ENCODE data around the gene PTPN5. TPM values are rescaled to one million over a fixed set of nuclear protein-coding genes. Genes with fewer than 3 reads are reported as not detected.

Gene PTPN5
- total and polyA plus RNA-seq, 7 donors = 0.22 to 1.4 (median 0.61) TPM

DNA sequence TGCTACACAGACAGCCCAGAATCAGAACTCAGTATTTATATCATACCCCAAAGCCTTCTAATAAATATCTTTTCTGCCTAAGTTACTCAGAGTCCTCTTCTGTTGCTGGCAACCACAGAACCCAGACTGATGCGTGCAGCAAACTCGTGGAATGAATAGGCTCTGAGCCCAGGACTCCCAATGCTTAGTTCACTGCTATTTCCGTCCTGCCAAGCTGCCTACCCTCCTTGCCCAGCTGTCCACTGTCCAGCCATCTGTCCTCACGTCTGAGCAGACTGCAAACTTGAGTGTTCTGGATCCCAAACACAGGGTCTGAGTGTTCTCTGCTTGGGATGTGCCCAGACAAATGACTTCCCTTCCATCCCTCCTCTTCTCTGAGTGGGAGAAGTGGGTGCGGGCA is 19.4 kb downstream of the PTPN5 start:
- H3K4me1 ChIP-seq = peaks cover 3% of the 10 kb centered on the region
- intact Hi-C loops (cut with DNase I) = no loop called here
- no peaks in the 10 kb centered on the region for H3K36me3 ChIP-seq (ENCODE audit: insufficient read depth in 1 of 2, low read depth in 1 of 2)
- WGBS, 3 donors = 32 to 40% (median 38%) methylated on average over 5 of the region's 5 CpGs
- H3K27me3 ChIP-seq (ENCODE audit: insufficient read depth in 3 of 3, low read length in 2 of 3) = peaks cover 0 to 8% (median 0%) of the 10 kb centered on the region in 3 donors
- H3K27ac ChIP-seq = no peak overlapping the region
- ATAC-seq (no peak), DNase-seq (no peak)
- no peak overlapping the region for H3K4me3 ChIP-seq
- TF ChIP-seq, protein P1, sequence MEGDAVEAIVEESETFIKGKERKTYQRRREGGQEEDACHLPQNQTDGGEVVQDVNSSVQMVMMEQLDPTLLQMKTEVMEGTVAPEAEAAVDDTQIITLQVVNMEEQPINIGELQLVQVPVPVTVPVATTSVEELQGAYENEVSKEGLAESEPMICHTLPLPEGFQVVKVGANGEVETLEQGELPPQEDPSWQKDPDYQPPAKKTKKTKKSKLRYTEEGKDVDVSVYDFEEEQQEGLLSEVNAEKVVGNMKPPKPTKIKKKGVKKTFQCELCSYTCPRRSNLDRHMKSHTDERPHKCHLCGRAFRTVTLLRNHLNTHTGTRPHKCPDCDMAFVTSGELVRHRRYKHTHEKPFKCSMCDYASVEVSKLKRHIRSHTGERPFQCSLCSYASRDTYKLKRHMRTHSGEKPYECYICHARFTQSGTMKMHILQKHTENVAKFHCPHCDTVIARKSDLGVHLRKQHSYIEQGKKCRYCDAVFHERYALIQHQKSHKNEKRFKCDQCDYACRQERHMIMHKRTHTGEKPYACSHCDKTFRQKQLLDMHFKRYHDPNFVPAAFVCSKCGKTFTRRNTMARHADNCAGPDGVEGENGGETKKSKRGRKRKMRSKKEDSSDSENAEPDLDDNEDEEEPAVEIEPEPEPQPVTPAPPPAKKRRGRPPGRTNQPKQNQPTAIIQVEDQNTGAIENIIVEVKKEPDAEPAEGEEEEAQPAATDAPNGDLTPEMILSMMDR (IDR thresholded peaks at IDR 0.05) = no peak
- no peaks in the 10 kb centered on the region for H3K9me3 ChIP-seq

DNA sequence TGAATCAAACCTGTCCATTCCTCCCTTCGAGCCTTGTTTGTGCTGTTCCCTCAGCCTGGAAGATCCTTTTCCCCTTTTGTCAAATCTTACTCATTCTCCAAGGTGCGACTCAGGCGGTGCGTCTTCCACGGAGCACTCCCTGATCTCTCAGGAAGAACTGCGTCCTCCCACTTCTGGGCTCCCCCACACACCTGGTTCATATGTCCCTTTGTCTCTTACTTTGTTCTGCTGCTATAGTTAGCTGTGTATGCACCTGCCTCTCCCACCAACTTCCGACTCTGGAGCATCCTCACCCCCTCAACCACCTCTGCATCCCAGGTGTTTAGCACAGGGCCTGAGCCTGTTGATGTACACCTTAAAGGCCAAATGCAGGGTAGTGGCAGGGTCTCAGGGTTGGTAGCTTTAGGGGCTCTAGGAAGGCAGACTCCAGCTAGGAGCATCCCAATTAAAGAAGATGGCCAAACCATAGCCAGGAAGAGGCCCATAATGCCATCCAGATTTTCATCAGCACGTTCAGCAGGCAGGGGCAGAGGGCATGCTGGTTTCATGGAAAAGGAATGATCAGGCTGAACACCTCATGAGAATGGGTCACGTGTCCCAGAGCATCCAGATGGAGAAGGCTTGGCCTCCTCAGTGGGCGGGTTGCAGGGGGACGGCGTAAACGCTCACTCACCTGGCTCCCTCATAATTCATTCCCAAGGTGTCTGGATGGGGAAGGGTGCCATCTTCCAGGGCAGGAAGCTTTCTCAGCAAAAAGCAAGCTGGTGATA is 20.1 kb downstream of the PTPN5 start:
- DNase-seq = no peak
- WGBS, 3 donors = 82 to 86% (median 84%) methylated on average over 13 of the region's 13 CpGs
- Histone ChIP-seq H3K4me1 (peaks cover 3% of the 10 kb centered on the region), H3K27me3 (ENCODE audit: insufficient read depth in 3 of 3, low read length in 2 of 3) (peaks cover 0 to 8% (median 0%) of the 10 kb centered on the region in 3 donors), H3K9me3 (no peaks in the 10 kb centered on the region), H3K4me3 (no peak overlapping the region), H3K27ac (no peak overlapping the region), H3K36me3 (ENCODE audit: insufficient read depth in 1 of 2, low read depth in 1 of 2) (no peaks in the 10 kb centered on the region)
- ATAC-seq = no peak
- TF ChIP-seq, protein P1 (IDR thresholded peaks at IDR 0.05) = no peak
- intact Hi-C loops (cut with DNase I) = no loop called here

DNA sequence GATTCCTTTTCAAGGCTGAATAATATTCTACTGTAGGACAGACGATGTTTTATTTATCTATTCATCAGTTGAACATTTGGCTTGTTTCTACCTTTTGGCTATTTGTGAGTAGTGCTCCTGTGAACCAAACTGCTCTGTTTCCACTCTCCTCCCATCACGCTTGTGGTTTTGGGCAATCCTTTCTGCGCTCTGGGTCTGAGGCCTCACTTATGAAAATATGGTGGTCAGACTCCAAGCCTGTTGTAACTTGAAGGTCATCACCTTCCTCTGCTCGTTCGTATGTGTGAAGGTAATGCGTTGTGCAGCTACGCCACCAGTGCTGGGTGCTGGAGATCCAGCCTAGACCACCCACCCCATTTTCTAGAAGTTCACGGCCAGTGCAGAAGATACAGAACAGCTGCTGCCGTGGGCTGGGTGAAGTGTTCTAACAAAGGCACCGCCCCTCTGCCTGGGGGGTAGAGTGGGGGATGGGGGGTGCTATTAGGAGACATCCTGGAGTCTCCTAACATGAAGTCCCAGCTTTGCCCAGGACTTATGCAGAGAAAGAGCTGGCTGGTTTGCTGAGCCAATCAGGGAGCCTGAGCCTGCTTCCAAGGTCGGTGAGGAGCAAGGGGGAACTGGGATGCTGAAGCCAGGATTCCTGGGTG is 21.0 kb downstream of the PTPN5 start:
- TF ChIP-seq, protein P1 (IDR thresholded peaks at IDR 0.05) = no peak
- Histone ChIP-seq H3K27me3 (ENCODE audit: insufficient read depth in 3 of 3, low read length in 2 of 3) (peaks cover 0 to 8% (median 0%) of the 10 kb centered on the region in 3 donors), H3K9me3 (no peaks in the 10 kb centered on the region), H3K27ac (no peak overlapping the region), H3K36me3 (ENCODE audit: insufficient read depth in 1 of 2, low read depth in 1 of 2) (no peaks in the 10 kb centered on the region), H3K4me1 (peaks cover 3% of the 10 kb centered on the region), H3K4me3 (no peak overlapping the region)
- DNase-seq (no peak), ATAC-seq (no peak)
- 66 to 79% (median 67%) methylated on average over 11 of the region's 11 CpGs for WGBS, 3 donors
- intact Hi-C loops (cut with DNase I) = no loop called here

DNA sequence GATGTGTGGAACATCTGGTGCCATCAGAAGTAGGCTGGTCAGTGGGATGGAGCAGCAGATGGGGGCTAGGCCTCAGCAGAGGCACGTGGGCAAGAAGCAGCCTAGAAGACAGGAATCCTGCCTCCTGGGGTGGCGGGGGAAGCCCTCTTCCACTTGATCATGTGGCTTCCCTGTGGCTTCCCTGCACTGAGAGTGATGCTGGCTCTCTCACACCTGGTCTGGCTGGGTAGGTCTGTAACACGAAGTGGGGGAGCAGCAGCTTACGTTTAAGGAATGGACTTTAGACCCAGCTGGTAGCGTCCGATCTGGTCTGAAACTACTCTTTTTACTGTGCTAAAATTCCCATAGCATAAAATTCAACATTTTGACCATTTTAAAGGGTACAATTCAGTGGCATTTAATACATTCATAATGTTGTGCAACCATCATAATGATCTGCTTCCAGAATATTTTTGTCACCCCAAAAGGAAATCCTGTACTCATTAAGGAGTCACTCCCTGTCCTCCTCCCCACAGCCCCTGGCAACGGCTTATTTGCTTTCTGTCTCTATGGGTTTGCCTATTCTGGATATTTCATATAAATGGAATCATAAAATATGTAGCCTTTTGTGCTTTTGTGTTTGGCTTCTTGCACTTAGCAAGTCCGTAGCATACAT is 21.7 kb downstream of the PTPN5 start:
- Histone ChIP-seq H3K27ac (no peak overlapping the region), H3K9me3 (no peaks in the 10 kb centered on the region), H3K27me3 (ENCODE audit: insufficient read depth in 3 of 3, low read length in 2 of 3) (peaks cover 0 to 8% (median 0%) of the 10 kb centered on the region in 3 donors), H3K4me3 (no peak overlapping the region), H3K4me1 (peaks cover 3% of the 10 kb centered on the region), H3K36me3 (ENCODE audit: insufficient read depth in 1 of 2, low read depth in 1 of 2) (no peaks in the 10 kb centered on the region)
- 53 to 60% (median 57%) methylated on average over 7 to 8 of the region's 8 CpGs for WGBS, 3 donors
- no peak for ATAC-seq
- TF ChIP-seq, protein P1 (IDR thresholded peaks at IDR 0.05) = no peak
- no peak for DNase-seq
- intact Hi-C loops (cut with DNase I) = no loop called here

Measured in psoas muscle (tissue), 8 donors.